NCI-H2227 (cell line): ENCODE data around the gene ARVCF.
A peak's percentile ranks its signal among the peaks of the same experiment; 100 is the strongest.

ENCODE experiments used
- DNase-seq: peaks from one replicate; lab custom pipeline; 2025; ENCODE audit not compliant: unreplicated experiment; lab: John Stamatoyannopoulos, UW

ARVCF gene

DNA sequence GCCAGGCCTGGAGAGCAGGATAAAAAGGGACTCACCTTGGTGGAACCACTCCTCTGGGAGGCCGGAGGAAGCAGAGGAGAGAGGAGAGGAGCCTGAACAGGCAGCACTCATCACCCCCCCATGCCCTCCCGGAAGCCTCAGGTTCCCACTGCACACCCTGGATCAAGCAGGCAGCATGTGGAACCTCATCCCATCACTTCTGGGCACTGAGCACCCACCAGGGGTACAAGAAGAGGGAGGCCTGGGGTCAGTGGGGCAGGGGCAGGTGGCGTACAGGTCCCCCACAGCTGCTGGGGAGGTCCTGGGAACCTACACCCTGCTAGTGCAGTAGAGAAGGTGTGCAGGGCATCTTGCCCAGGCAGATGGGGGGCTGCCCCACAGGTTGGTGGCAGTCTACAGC, 40.0 kb downstream of the ARVCF start:
- DNase-seq: no peak

DNA sequence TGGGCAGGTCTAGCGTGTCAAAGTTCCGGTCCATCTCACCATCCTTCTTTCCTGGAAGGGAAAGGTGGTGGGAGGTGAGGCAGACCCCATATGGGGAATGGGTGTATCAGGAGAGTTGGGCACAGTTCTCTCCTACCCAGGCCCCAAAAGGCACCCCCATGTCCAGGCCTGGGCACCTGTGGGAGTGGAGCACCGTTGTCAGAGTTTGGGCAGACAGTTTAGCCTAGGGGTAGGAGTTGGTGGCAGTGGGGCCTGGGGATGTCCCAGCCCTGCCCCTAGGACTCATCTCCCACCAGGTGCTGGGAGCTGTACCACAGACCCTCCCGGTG, 41.0 kb downstream of the ARVCF start:
- no peak for DNase-seq

DNA sequence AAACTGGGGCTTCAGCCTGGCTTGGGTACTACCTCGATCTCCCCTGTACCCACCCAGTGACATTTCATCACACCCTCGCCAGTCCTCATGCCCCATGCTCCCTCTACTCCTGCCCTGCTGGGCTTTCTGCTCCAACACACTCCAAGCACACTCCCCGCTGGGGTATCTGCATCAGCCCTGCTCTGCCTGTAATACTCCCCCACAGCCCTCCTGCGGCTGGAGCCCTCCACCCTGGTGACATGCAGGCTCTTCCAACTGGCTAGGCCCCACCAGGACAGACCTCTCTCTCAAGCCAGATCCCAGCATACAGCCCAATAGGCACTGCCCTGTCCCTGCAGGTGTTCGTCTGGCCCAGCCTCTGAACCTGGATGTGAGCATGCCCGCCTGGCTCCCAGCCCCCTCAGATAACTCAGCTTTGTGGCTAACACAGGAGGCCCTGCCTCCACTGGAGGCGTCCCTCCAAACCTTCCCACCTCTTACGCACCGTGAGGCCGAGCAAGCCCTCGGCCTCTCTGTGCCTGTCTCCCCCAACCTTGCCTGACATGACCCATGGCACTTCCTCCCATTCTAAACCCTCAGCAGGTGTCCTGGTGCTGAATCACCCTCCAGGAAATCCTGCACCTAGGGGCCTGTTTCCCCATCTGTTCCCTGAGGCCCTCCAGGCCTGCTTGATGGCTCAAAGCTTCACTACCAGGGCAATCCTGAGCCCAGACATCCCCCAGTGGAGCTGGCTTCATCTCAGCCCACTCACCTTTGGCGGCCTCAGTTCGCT, 41.5 kb downstream of the ARVCF start:
- peak; percentile 70 for DNase-seq

DNA sequence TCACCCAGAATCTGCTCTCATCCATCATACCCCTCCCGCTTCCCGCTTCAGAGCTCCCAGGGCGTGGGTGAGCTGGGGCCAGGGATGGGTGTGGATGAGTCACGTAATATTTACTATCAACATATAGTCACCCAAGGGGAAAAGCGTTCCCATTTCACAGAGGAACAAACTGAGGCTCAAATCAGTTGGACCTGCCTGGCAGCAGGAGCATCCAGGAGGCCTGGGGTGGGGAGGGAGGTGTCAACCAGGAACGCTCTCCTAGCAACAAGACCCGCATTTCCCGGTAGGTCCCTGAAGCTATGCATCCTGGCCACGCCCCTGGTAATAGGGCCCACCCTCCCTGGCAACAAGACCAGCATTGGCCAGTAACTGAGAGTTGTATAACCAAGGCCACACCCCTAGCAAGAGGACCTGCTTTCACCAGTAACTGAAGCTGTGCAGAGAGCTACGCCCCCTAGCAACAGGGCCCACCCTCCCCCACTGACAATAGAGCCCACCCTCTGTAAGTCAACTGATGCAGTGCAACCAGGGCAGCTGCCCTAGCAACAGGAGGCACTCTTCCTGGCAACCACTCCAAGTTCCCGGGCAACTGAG, 42.3 kb downstream of the ARVCF start:
- DNase-seq: peak; percentile 95

DNA sequence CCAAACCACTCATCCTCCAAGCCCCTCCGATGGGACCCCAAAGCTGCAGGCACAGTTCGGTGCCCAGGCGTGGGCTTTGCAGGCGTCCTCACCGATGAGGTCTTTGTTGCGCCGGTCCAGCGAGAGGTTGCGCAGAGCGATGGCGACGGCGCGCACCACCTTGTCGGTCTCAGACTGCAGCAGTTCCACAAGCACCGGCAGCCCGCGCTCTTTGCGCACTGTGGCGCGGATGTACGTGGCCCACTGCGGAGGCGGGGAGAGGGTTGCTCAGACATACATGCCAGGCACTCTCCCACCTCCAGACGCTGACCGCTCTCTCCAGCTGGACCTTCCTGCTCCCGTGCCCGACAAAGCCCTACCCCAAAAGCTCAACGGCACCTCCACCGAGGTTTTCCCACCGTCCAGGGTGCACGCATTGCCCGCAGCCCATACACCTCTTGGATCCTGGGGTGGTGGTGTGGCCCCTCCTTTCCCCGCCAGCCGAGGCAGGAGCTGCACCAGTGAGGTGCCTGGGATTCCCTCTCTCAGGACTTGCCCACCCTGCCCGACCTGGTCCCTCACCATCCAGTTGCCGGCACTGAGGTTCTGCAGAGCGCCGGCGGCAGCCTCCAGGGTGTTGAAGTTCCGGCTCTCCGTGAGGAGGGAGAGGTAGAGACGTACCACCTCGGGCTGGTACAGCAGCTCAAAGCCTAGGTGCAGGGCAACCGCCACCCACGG, 42.9 kb downstream of the ARVCF start:
- DNase-seq: no peak

DNA sequence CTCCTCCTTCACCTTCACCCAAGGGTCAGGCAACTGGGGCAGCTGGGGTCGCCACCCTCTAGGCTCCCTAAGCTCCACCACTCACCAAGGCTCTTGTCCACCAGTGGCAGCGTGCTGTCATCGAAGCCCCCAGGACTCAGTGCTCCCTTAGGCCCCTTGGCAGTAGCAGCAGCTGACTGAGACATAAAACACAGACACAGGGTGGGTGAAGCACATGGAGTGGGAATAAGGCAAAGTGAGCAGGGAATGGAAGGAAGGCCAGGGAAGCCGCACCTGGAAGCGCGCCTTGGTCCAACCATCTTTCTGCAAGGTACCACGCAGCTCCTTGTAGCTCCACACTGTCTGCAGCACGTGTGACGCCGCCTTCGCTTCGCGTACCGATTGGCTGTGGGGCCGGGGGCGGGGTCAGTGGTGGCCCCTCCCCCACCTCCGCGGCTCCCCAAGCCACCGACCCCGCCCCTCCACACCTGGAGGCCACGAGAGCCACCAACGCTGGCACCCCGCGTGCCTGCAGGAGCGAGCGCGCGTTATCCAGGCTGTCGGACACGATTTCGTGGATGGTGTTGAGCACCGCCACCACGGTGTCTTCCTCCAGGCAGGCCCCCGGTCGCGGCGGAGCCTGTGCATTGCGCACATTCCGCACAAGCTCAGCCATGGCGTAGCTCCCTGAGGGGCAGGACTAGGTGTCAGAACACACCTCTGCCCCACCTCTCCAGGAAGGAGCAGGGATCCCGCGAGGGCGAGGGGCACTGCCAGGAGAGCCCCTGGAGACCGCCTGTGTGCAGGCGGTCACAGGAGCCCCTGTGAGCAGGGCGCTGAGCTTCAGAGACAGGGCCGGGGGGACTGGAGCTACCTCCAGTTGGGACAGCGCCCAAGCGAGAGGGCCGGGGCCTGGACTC, 43.7 kb downstream of the ARVCF start:
- DNase-seq: no peak

DNA sequence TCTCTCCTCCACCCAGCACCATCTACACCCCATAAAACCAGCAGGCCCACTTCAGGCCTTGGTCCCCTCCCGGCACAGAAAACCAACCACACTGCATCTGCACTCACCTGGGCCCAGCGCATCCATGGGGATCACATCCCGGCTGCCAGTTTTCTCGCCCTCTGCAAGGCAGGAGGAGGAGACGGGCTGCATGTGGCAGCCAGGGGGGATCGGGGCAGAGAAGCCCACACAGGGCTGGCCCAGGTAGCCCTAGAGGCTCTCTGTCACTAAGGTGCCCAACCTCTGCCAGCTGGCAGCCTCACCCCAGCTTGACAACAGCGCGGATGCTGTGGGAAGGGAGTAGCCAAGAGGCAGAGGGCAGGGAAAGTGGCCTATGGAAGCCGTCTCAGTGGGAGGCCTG, 44.4 kb downstream of the ARVCF start:
- DNase-seq: no peak

DNA sequence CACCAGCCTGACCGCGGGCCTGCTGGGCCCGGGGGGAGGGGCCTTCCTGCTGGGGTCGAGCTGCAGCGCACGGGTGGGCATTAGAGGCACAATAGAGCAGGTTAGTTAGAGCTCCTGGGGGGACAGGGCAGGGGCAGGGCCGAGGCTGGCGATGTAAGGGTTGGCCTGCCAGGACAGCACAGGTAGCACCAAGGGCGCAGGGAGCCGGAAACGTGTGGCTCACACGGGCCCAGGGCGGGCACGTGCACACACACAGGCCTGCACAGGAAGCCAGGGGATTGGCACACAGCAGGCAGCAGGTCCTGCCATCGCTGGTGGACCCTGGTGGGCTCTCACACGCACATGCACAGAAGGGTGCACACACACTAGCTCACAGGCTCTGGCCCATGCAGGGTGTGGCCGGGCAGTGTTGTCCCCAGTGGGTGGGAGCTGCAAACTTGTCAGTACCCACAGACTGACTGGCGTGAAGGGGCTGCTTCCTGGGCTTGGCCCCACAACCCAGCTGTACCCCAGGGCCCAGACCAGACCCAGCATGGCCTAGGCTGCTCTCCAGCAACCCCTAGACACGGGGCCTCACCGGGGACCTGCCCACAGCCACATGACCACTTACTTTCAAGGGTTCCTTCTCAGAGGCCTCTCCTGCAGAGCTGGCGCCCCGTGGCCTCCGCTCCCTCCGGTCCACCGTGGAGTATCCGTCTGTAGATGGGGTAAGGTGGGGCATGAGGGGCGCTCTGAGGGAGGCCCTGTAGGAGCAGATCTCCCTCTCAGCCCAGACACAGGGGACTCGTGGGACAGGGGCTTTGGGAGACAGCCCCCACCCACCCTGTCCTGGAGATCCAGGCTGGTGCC, 45.1 kb downstream of the ARVCF start:
- no peak for DNase-seq

DNA sequence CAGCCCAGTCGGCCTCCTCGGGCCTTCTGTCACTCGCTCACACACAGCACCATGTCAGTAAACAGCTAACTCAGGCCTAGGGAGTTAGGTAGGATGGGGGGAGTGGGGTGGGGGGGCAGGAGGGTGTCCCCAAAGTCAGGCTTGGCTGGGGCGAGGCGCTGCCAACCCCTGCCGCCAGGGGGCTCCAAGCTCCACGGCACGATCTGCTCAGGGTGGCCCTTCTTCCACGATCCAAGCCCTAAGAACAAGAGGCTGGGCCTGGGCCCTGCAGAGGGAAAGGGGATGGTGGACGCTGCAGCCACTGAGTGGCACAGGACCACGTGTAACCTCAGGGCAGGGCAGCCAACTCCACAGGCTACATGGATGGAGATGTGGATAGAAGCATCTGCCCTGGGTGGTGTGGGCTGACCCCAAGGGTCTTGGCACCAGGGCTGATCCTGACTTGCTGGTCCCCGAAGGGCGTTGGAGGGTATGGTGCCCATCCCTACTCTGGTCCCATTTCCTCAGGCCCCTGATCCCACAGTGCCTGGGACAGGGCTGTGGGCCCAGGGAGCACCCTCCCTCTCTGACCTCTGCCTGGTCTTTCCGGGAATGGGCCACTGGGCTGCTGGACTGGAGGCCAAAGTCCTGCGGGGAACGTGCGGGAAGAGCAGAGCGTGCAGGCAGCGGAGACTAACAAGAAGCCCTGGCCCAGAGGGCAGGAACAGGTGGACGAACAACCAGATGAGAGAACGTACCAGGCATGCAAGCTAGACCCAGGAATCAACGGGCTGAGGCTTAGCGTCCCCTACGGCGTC, 45.9 kb downstream of the ARVCF start:
- peak; percentile 75 for DNase-seq

DNA sequence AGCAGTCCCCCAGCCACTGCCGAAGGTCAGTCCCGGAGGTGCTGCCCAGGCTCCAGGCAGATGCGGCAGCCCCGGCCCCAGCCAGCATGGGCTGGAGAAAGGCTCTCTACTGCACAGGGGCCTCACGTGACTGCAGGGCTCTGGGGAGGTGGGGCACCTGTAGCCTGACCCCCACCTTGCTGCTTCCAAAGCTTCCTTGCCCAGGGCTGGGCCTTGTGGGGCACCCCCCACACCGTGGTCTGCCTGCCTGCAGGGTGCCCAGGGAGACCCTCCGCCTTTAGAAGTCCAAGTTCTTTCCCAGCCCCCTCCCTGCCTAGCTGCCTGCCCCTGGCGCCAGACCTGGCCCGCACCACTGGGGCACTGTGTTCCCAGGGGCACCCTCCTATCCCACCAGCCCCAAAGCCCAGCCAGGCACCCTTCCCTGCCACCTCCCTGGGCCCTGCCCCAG, 46.6 kb downstream of the ARVCF start:
- no peak for DNase-seq

DNA sequence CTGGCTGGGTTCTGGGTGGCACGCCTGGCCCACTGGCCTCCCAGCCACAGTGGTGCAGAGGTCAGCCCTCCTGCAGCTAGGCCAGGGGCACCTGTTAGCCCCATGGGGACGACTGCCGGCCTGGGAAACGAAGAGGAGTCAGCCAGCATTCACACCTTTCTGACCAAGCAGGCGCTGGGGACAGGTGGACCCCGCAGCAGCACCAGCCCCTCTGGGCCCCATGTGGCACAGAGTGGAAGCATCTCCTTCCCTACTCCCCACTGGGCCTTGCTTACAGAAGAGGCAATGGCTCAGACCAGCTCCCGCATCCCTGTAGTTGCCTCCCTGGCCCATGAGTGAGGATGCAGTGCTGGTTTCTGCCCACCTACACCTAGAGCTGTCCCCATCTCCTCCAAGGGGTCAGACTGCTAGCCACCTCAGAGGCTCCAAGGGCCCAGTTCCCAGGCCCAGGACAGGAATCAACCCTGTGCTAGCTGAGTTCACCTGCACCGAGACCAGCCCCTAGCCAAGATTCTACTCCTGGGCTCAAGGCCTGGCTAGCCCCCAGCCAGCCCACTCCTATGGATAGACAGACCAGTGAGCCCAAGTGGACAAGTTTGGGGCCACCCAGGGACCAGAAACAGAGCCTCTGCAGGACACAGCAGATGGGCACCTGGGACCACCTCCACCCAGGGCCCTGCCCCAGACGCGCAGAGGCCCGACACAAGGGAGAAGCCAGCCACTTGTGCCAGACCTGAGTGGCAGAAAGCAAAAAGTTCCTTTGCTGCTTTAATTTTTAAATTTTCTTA, 47.3 kb downstream of the ARVCF start:
- DNase-seq: no peak

DNA sequence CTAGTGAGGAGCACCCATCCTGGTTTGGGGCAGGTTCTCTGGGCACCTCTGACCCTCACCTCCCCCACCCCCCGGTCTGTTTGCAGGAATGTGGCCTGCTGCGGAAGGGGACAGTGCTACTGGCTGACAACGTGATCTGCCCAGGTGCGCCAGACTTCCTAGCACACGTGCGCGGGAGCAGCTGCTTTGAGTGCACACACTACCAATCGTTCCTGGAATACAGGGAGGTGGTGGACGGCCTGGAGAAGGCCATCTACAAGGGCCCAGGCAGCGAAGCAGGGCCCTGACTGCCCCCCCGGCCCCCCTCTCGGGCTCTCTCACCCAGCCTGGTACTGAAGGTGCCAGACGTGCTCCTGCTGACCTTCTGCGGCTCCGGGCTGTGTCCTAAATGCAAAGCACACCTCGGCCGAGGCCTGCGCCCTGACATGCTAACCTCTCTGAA, 48.2 kb downstream of the ARVCF start:
- DNase-seq: no peak

DNA sequence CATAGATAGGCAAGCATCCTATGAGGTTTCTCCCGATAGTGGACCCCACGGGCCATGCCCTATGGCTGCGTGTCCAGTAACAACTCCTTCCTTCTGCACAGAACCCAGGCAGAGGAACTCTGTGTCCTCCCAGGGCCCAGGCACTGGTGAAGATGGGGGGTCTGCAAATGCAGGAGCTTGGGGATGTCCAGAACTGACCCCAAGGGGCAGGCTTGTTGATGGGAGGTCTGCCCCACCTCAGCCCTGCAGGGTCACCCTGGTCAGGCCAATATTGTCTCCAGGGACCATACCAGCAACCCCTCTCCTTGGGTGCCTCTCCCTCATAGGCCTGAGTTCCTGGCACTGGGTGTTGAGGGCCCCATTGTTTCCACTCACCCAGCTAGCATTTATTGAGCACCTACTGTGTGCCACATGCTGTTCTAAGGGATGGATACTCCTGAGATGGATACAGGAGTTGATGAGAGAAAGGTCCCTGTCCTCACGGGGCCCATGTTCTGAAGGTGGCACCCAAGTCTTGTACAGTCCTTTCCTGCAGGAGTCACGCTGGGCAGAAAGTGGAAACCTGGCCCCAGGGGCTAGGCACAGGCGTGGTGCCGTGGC, 48.7 kb downstream of the ARVCF start:
- no peak for DNase-seq

DNA sequence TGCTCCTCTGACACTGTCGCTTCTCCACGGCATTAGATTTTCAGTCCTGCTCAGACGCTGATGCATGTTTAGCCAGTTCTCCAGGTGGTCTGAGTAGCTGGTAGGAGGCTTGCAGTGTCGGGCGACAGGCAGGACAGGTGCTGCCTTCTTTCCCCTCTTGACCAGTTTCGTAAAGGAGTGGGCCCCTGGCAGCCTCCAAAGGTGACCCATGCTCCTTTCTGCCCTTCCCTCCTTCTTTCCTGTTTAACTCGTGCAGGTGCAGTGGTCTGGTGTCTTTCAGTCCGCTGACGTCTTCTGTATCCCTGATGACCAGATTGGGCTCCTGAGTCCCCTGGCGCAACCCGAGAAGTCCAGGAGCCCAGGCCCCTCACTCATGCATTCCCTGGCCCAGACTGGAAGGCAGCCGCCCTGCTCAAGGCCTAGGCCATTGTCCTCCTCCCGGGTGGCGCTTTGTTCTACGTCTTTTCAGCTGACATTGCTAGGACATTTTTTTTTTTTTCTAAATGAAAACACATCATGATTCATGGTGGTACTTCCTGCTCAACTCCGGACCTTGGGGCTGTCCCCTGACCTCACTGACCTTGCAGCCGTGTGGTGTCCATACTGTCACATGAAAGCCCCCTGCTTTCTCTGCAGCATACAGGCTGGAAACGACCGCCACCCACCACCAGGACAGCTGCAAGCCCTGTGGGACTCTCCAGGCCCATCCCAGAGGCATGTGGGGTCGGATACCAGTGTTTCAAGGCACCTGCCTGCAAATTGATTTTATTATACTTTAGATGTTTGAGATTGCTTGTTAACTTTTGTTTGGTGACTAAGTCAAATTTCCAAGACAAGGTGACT, 49.5 kb downstream of the ARVCF start:
- DNase-seq: no peak

DNA sequence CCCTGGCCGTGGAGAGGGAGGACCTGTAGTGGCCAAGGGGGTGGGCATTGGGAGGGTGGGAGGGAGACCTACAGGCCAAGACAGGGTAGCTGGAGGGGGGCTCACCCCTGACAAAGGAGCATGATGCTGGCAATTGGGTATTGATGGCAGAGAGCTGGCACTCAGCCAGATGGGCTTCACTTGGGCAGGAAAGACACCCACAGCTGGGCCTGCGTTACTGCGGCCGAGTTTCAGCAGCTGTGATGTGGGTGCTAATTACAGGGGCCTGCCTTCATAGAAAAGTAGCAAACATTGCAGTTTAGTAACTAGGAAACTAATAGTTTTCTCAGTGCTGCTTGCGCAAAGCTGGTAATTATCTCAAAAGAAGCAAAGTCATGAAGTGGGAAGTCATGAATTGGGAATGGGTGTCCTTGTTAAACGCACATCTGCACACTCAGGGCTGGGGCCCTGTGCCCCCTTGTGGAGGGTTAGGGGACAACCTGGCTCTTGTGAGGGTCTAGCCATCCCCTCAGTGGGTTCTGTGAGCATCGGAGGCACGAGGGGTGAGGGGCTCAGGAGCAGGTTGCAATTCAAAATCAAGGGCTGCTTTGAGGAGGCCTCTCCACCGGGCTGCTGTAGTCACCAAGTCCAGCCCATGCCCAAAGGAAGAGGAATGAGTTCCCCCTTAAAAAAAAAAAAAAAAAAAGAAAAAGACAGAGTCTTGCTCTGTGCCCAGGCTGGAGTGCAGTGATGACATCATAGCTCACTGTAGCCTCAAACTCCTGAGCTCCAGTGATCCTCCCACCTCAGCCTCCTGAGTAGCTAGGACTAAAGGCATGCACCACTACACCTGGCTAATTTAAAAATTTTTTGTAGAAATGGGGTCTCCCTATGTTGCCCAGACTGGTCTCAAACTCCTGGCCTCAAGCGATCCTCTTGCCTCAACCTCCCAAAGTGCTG, 50.6 kb downstream of the ARVCF start:
- peak; percentile 93 for DNase-seq

DNA sequence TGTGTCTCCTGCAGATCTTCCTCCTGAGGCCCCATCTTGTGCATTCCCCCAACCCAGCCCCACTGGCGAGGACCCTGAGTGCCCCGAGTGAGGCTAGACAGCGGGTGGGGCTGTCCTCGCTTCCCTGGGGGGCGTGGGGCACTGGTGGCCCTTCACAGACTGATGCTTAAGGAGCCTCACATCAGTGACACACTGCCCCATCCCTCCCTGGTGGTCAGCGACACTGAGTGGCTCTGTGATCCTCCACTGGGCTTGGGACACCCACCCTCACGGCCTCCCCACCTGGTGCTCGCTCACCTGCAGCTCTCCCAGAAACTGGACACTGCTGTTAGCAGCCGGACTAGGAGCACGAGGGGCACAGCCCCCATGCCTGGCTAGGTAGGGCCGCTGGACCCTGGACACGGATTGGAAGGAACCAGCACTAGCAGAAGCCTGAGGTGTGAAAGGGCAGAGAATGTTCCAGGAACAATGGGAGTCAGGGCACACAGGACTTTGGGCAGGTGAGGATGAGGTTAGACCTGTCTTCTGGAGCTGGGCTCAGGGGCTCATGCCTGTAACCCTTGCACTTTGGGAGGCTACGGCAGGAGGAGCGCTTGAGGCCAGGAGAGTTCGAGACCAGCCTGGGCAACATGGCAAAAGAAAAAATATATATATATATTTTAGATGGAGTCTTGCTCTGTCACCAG, 51.8 kb downstream of the ARVCF start:
- no peak for DNase-seq
